B cell (primary cell): Measurements from ENCODE around the gene RNF220.

Source experiments
- CTCF ChIP-seq: fragments of 200-600 bp; IDR thresholded peaks from one replicate; pipeline ENCODE4 v1.8.0; 2022; ENCODE audit warnings: antibody characterized with exemption, mild to moderate bottlenecking
- EZH2 ChIP-seq: IDR thresholded peaks from 2 replicates; pipeline ENCODE4 v1.6.1; 2012; ENCODE audit warnings: borderline replicate concordance, low read depth, mild to moderate bottlenecking, moderate library complexity, low read length; ENCODE audit not compliant: insufficient read depth, poor library complexity, severe bottlenecking

- TF ChIP-seq CTCF (no peak), EZH2 (no peak)
Observed at GRCh38 chr1:44359234-44359935, 45.7 kb upstream of the RNF220 start.
